Measurements from ENCODE around the gene TICAM2.
"Not testable (repeated sequence)": the region's sequence is repeated elsewhere in the genome, so short reads cannot be mapped to it uniquely, and the experiment has no call there.

TICAM2 gene

GRCh38 chr5:115601701-115602590 is at the start of gene TICAM2:
Gene TICAM2, minus strand, starts transcription at chr5:115602479. Its CDS starts 21,223 bp downstream, at chr5:115581256.
- peak; percentile 79 for DNase-seq

- DNase-seq: peak; percentile 26
Measured at GRCh38 chr5:115649541-115649940, 47.3 kb upstream of the TICAM2 start.

GRCh38 chr5:115648056-115648455 is 45.8 kb upstream of the TICAM2 start:
- no peak for DNase-seq

GRCh38 chr5:115645386-115645785 is 43.1 kb upstream of the TICAM2 start:
- DNase-seq: not testable (repeated sequence)

- DNase-seq: no peak
Measured at GRCh38 chr5:115644046-115644445, 41.8 kb upstream of the TICAM2 start.

GRCh38 chr5:115641948-115642347 is 39.7 kb upstream of the TICAM2 start:
- DNase-seq: peak; percentile 58

GRCh38 chr5:115640274-115640673 is 38.0 kb upstream of the TICAM2 start:
- no peak for DNase-seq

GRCh38 chr5:115639377-115639776 is 37.1 kb upstream of the TICAM2 start:
- no peak for DNase-seq

GRCh38 chr5:115637507-115637906 is 35.2 kb upstream of the TICAM2 start:
- DNase-seq: no peak

GRCh38 chr5:115636008-115636407 is 33.7 kb upstream of the TICAM2 start:
- DNase-seq: no peak

GRCh38 chr5:115634343-115635132 is 32.3 kb upstream of the TICAM2 start:
- peak; percentile 80 for DNase-seq

GRCh38 chr5:115629903-115630302 is 27.6 kb upstream of the TICAM2 start:
- DNase-seq: no peak

- DNase-seq: peak; percentile 22
Measured at GRCh38 chr5:115627295-115627865, 25.1 kb upstream of the TICAM2 start.

GRCh38 chr5:115626445-115626823 is 24.2 kb upstream of the TICAM2 start:
- no peak for DNase-seq

GRCh38 chr5:115625579-115626444 is 23.5 kb upstream of the TICAM2 start, which contains the start of gene TMED7:
Gene TMED7, minus strand, starts transcription at chr5:115626036. Its CDS starts 244 bp downstream, at chr5:115625792.
- DNase-seq: peak; percentile 99

- DNase-seq: no peak
Measured at GRCh38 chr5:115624994-115625393, 22.7 kb upstream of the TICAM2 start.

GRCh38 chr5:115623658-115624057 is 21.4 kb upstream of the TICAM2 start:
- DNase-seq: no peak

- no peak for DNase-seq
Measured at GRCh38 chr5:115621365-115621900, 19.2 kb upstream of the TICAM2 start.

GRCh38 chr5:115616892-115617291 is 14.6 kb upstream of the TICAM2 start:
- no peak for DNase-seq

GRCh38 chr5:115616472-115616871 is 14.2 kb upstream of the TICAM2 start:
- no peak for DNase-seq

GRCh38 chr5:115611873-115612272 is 9.6 kb upstream of the TICAM2 start:
- DNase-seq: no peak

- no peak for DNase-seq
Measured at GRCh38 chr5:115607935-115608334, 5.7 kb upstream of the TICAM2 start.

Measured in fibroblast of skin of right biceps (primary cell).